HG03159 (cell line): ENCODE data around the gene PPA1.
"Not testable (repeated sequence)": the region's sequence is repeated elsewhere in the genome, so short reads cannot be mapped to it uniquely, and the experiment has no call there.

Experiments
- ATAC-seq: cut with Tn5 transposase; IDR thresholded peaks from one replicate; pipeline ENCODE4 v1.9.1; 2021; ENCODE audit warnings: mild to moderate bottlenecking, moderate library complexity; ENCODE audit not compliant: unreplicated experiment

The PPA1 gene

GRCh38 chr10:70233109-70233938 is at the start of gene PPA1:
PPA1 (minus strand) TSS chr10:70233429; CDS start chr10:70233327, 102 bp downstream.
- ATAC-seq: peak; percentile 80

GRCh38 chr10:70281609-70282008 is 48.4 kb upstream of the PPA1 start:
- ATAC-seq: no peak

- ATAC-seq: no peak
These were observed 46.9 kb upstream of the PPA1 start for GRCh38 chr10:70280099-70280498.

GRCh38 chr10:70277396-70278030 is 44.3 kb upstream of the PPA1 start:
- ATAC-seq: no peak

GRCh38 chr10:70274643-70275042 is 41.4 kb upstream of the PPA1 start:
- no peak for ATAC-seq

- ATAC-seq: no peak
These were observed 39.7 kb upstream of the PPA1 start for GRCh38 chr10:70272925-70273316.

GRCh38 chr10:70271996-70272924 is 39.0 kb upstream of the PPA1 start:
- ATAC-seq: no peak

- ATAC-seq: no peak
These were observed 37.7 kb upstream of the PPA1 start for GRCh38 chr10:70270952-70271351.

GRCh38 chr10:70269741-70270140 is 36.5 kb upstream of the PPA1 start:
- ATAC-seq: no peak

- no peak for ATAC-seq
These were observed 35.1 kb upstream of the PPA1 start for GRCh38 chr10:70268376-70268775.

GRCh38 chr10:70267161-70267933 is 34.1 kb upstream of the PPA1 start:
- ATAC-seq: no peak

- ATAC-seq: no peak
These were observed 33.5 kb upstream of the PPA1 start for GRCh38 chr10:70266701-70267100.

GRCh38 chr10:70266056-70266455 is 32.8 kb upstream of the PPA1 start:
- ATAC-seq: no peak

GRCh38 chr10:70265032-70265689 is 31.9 kb upstream of the PPA1 start:
- no peak for ATAC-seq

GRCh38 chr10:70260734-70261133 is 27.5 kb upstream of the PPA1 start:
- no peak for ATAC-seq

- ATAC-seq: no peak
These were observed 27.0 kb upstream of the PPA1 start for GRCh38 chr10:70260259-70260658.

GRCh38 chr10:70258216-70258615 is 25.0 kb upstream of the PPA1 start:
- ATAC-seq: no peak

- ATAC-seq: not testable (repeated sequence)
These were observed 24.6 kb upstream of the PPA1 start for GRCh38 chr10:70257816-70258215.

GRCh38 chr10:70256463-70256862 is 23.2 kb upstream of the PPA1 start:
- no peak for ATAC-seq
